Left cardiac atrium (tissue), 4 donors: Measurements from ENCODE around the gene RGPD8. TPM values are rescaled to one million over a fixed set of nuclear protein-coding genes. Genes with fewer than 3 reads are reported as not detected.
"Not testable (repeated sequence)": the region's sequence is repeated elsewhere in the genome, so short reads cannot be mapped to it uniquely, and the experiment has no call there.

Source experiments
- ATAC-seq, 2 donors: fragments of 200-7000 bp; cut with Tn5 transposase; one replicate each; pipeline ENCODE4 v1.9.1; 2020; ENCODE audit warnings: mild to moderate bottlenecking in 2 of 2, moderate library complexity in 2 of 2
- DNase-seq: peaks from one replicate; pipeline ENCODE4 v3.0.0-alpha.2; 2020
- intact Hi-C, 2 donors: fragments of 100-400 bp; cut with DNase I; formaldehyde crosslinking; loops; one replicate each; pipeline versions ENCODE4 v1.14.1 to v1.15.1; 2022 to 2023
- long read RNA-seq: library from polyadenylated mRNA; unstranded; transcript quantifications from one replicate; pipeline ENCODE4 v2.0.0, GENCODE V29; 2021
- total RNA-seq, 2 donors: library from RNA; stranded (reverse); fragmentation: NEBNext Ultra II Directional; extraction: Animal tissue kit (Norgen Biotek cat#: 25700); gene quantifications; one replicate each; pipeline ENCODE4 v1.2.1, GENCODE V29; 2021
- donor health status: DM: no; HTN: yes; CAD: no.
- donor health status: DM: no; HTN: yes; CAD: no; lungs with severe emphysema.
- donor health status: DM: yes; HTN: yes; CAD: no.
- donor health status: Dilated cardiomyopathy.

The RGPD8 gene
- total RNA-seq: 10 to 100 TPM in 1 of 2 donors, 1 to 10 TPM in 1; 9.0 to 11.5 TPM
- long read RNA-seq, partial matches to known transcripts: 2 of 2 reads
- long read RNA-seq, other reads (novel, unspliced or antisense): 0 of 2 reads

GRCh38 chr2:112433480-112433879, at the start of gene RGPD8:
TSS of gene RGPD8 (minus strand) at chr2:112433645. CDS start at chr2:112433453, 192 bp downstream.
- DNase-seq: peak; percentile 91
- intact Hi-C loops: loop anchor here in 1 of 2 donors (5.0 kb wide), 2 partner anchors 176 to 311 kb away; partner anchors contain the start of gene ZC3H8

GRCh38 chr2:112483042-112483473, 49.6 kb upstream of the RGPD8 start:
- intact Hi-C loops: loop anchor here (5.0 to 10.0 kb wide), 3 partner anchors 59 to 164 kb away; partner anchors contain the start of genes POLR1B (in 2 of the 2) and SLC20A1 (in 1 of the 2)
- DNase-seq (no peak), ATAC-seq (peak in 1 of 2 donors; percentile 19)

More at GRCh38 chr2:112433480-112433879, at the start of gene RGPD8:
- peak; percentile 99 to 100 for ATAC-seq

GRCh38 chr2:112482309-112483041, 49.0 kb upstream of the RGPD8 start:
- ATAC-seq: peak; percentile 3 to 25
- peak; percentile 51 for DNase-seq
- intact Hi-C loops: loop anchor here (5.0 to 10.0 kb wide), 3 partner anchors 60 to 165 kb away; partner anchors contain the start of genes POLR1B (in 2 of the 2) and SLC20A1 (in 1 of the 2)

GRCh38 chr2:112481528-112482233, 48.2 kb upstream of the RGPD8 start, which contains the start of gene TTL:
TSS of gene TTL (plus strand) at chr2:112482156. CDS start at chr2:112482345, 189 bp downstream.
- intact Hi-C loops: loop anchor here (2.0 to 10.0 kb wide), 4 partner anchors 61 to 166 kb away; partner anchors contain the start of genes POLR1B (in 2 of the 2) and SLC20A1 (in 1 of the 2)
- peak; percentile 93 to 96 for ATAC-seq
- peak; percentile 83 for DNase-seq

GRCh38 chr2:112481050-112481527, 47.6 kb upstream of the RGPD8 start:
- DNase-seq (peak; percentile 84), ATAC-seq (peak; percentile 87 to 91)
- intact Hi-C loops: loop anchor here (2.0 to 10.0 kb wide), 4 partner anchors 61 to 166 kb away; partner anchors contain the start of genes POLR1B (in 2 of the 2) and SLC20A1 (in 1 of the 2)

- no peak for ATAC-seq
- intact Hi-C loops: loop anchor here (2.0 to 10.0 kb wide), 4 partner anchors 62 to 167 kb away; partner anchors contain the start of genes POLR1B (in 2 of the 2) and SLC20A1 (in 1 of the 2)
- no peak for DNase-seq
Measured at GRCh38 chr2:112480530-112481049, 47.1 kb upstream of the RGPD8 start.

- intact Hi-C loops: no loop called here
- DNase-seq (no peak), ATAC-seq (no peak)
Measured at GRCh38 chr2:112476434-112476833, 43.0 kb upstream of the RGPD8 start.

GRCh38 chr2:112474844-112475486, 41.5 kb upstream of the RGPD8 start:
- DNase-seq (no peak), ATAC-seq (no peak)
- intact Hi-C loops: no loop called here

- intact Hi-C loops: no loop called here
- DNase-seq (no peak), ATAC-seq (no peak)
Measured at GRCh38 chr2:112472547-112473263, 39.3 kb upstream of the RGPD8 start.

GRCh38 chr2:112465382-112465781, 31.9 kb upstream of the RGPD8 start:
- ATAC-seq: no peak
- intact Hi-C loops: no loop called here
- no peak for DNase-seq

GRCh38 chr2:112463256-112463655, 29.8 kb upstream of the RGPD8 start:
- DNase-seq: no peak

GRCh38 chr2:112462178-112462577, 28.7 kb upstream of the RGPD8 start:
- intact Hi-C loops: no loop called here
- DNase-seq: no peak
- no peak for ATAC-seq

More at GRCh38 chr2:112463256-112463655, 29.8 kb upstream of the RGPD8 start:
- intact Hi-C loops: no loop called here
- ATAC-seq: no peak

- no peak for DNase-seq
- no peak for ATAC-seq
- intact Hi-C loops: no loop called here
Measured at GRCh38 chr2:112459372-112459771, 25.9 kb upstream of the RGPD8 start.

GRCh38 chr2:112454586-112454985, 21.1 kb upstream of the RGPD8 start:
- intact Hi-C loops: no loop called here
- ATAC-seq (no peak), DNase-seq (no peak)

GRCh38 chr2:112451317-112451716, 17.9 kb upstream of the RGPD8 start:
- ATAC-seq: no peak
- DNase-seq: no peak
- intact Hi-C loops: no loop called here

- no peak for DNase-seq
- intact Hi-C loops: no loop called here
Measured at GRCh38 chr2:112449854-112450253, 16.4 kb upstream of the RGPD8 start.

GRCh38 chr2:112444256-112444655, 10.8 kb upstream of the RGPD8 start:
- DNase-seq, intact Hi-C loops, ATAC-seq: not testable (repeated sequence)

More at GRCh38 chr2:112449854-112450253, 16.4 kb upstream of the RGPD8 start:
- ATAC-seq: no peak
